SK-N-SH (cell line): ENCODE measurements around the gene TBX4. TPM values are rescaled to one million over a fixed set of nuclear protein-coding genes. Genes with fewer than 3 reads are reported as not detected.

Experiments used
- CTCF ChIA-PET: fragments of 300-600, 350-600 bp; formaldehyde crosslinking; extraction: SDS; loops from one replicate; lab custom pipeline; 2021; lab: Yijun Ruan, JAX
- POLR2A ChIA-PET: fragments of 350-600 bp; sonication (Branson Sonifier 250); formaldehyde crosslinking; extraction: SDS; loops from one replicate; lab custom pipeline; 2020; ENCODE audit warnings: antibody characterized with exemption, inconsistent platforms; lab: Yijun Ruan, JAX
- DNase-seq: peaks from one replicate; pipeline ENCODE4 v3.0.0; 2012
- H2AFZ ChIP-seq: fragments of 200-600 bp; sonication (generic); 2 replicates; pipeline ENCODE4 v1.8.1; 2016; ENCODE audit warnings: antibody characterized with exemption, mild to moderate bottlenecking, low read depth
- H3F3A ChIP-seq: fragments of 200-600 bp; sonication (generic); replicated peaks from 2 replicates; pipeline ENCODE3; 2016; ENCODE audit warnings: antibody characterized with exemption, mild to moderate bottlenecking; ENCODE audit not compliant: insufficient read depth
- H3K27ac ChIP-seq, 2 experiments: fragments of 200-500 bp in 1 of 2; fragments of 200-600 bp in 1 of 2; sonication (Bioruptor generic) in 1 of 2; sonication (generic), shearing (Covaris generic) in 1 of 2; 2 replicates each; pipeline versions ENCODE4 v1.5.1 to v1.6.1; 2014 to 2016; ENCODE audit warnings: low read depth in 2 of 2, inconsistent platforms in 1 of 2, low read length in 1 of 2, mild to moderate bottlenecking in 1 of 2, mixed read lengths in 1 of 2
- H3K27me3 ChIP-seq: fragments of 200-600 bp; sonication (generic), shearing (Covaris generic); 2 replicates; pipeline ENCODE4 v1.6.1; 2016; ENCODE audit warnings: mixed run types; ENCODE audit not compliant: insufficient read depth
- H3K36me3 ChIP-seq, 2 experiments: fragments of 200-500 bp in 1 of 2; fragments of 200-600 bp in 1 of 2; sonication (Bioruptor generic) in 1 of 2; sonication (generic) in 1 of 2; replicated peaks in 1 of 2; 2 replicates each; pipeline versions ENCODE3 to v1.5.1; 2014 to 2016; ENCODE audit warnings: low read length in 1 of 2, mild to moderate bottlenecking in 1 of 2; ENCODE audit not compliant: insufficient read depth in 2 of 2, control insufficient read depth in 1 of 2
- H3K4me1 ChIP-seq, 2 experiments: fragments of 200-500 bp in 1 of 2; fragments of 200-600 bp in 1 of 2; sonication (Bioruptor generic) in 1 of 2; sonication (generic), shearing (Covaris generic) in 1 of 2; 2 replicates each; pipeline versions ENCODE4 v1.5.1 to v1.6.1; 2014 to 2016; ENCODE audit warnings: low read depth in 1 of 2, low read length in 1 of 2, mixed run types in 1 of 2; ENCODE audit not compliant: insufficient read depth in 2 of 2, control insufficient read depth in 1 of 2
- H3K4me2 ChIP-seq: fragments of 200-600 bp; sonication (generic), shearing (Covaris generic); 2 replicates; pipeline ENCODE4 v1.6.1; 2017; ENCODE audit warnings: mixed run types
- H3K4me3 ChIP-seq, 2 experiments: fragments of 200-500 bp in 1 of 2; fragments of 200-600 bp in 1 of 2; sonication (Bioruptor generic) in 1 of 2; sonication (generic), shearing (Covaris generic) in 1 of 2; 2 replicates each; pipeline versions ENCODE4 v1.5.1 to v1.8.1; 2014 to 2016; ENCODE audit warnings: low read depth in 2 of 2, inconsistent platforms in 1 of 2, low read length in 1 of 2, mild to moderate bottlenecking in 1 of 2, mixed read lengths in 1 of 2, moderate library complexity in 1 of 2
- H3K79me2 ChIP-seq: fragments of 200-600 bp; sonication (generic); 2 replicates; pipeline ENCODE4 v1.8.1; 2017; ENCODE audit warnings: mild to moderate bottlenecking; ENCODE audit not compliant: insufficient read depth
- H3K9ac ChIP-seq: fragments of 200-600 bp; sonication (generic); 2 replicates; pipeline ENCODE4 v1.6.1; 2017; ENCODE audit warnings: mixed run types
- H3K9me2 ChIP-seq: fragments of 200-600 bp; sonication (generic); 2 replicates; pipeline ENCODE4 v1.6.1; 2017; ENCODE audit warnings: mixed run types
- H3K9me3 ChIP-seq: fragments of 200-600 bp; sonication (generic); 2 replicates; pipeline ENCODE4 v1.6.1; 2017; ENCODE audit warnings: mixed run types, mild to moderate bottlenecking, moderate library complexity
- H4K20me1 ChIP-seq: fragments of 200-600 bp; sonication (generic); 2 replicates; pipeline ENCODE4 v1.6.1; 2017; ENCODE audit warnings: mild to moderate bottlenecking, mixed run types; ENCODE audit not compliant: insufficient read depth
- CTCF ChIP-seq: fragments of 200-600 bp; sonication (generic); IDR thresholded peaks from 2 replicates; pipeline ENCODE4 v1.6.1; 2017; ENCODE audit warnings: antibody characterized with exemption, mild to moderate bottlenecking, moderate library complexity
- ELF1 ChIP-seq: IDR thresholded peaks from 2 replicates; pipeline ENCODE4 v1.4.0; 2012
- EZH2phosphoT487 ChIP-seq: fragments of 200-600 bp; sonication (generic); IDR thresholded peaks from 2 replicates; pipeline ENCODE4 v1.6.1; 2017; ENCODE audit warnings: low read depth, mixed run types, mild to moderate bottlenecking, antibody characterized with exemption, moderate library complexity, borderline replicate concordance
- FOSL2 ChIP-seq: IDR thresholded peaks from 2 replicates; pipeline ENCODE4 v1.4.0; 2012; ENCODE audit warnings: low read depth, mild to moderate bottlenecking, moderate library complexity, borderline replicate concordance
- FOXJ3 ChIP-seq: sonication (generic); formaldehyde crosslinking; IDR thresholded peaks from 2 replicates; pipeline ENCODE4 v1.5.1; 2020; ENCODE audit warnings: mild to moderate bottlenecking, missing genetic modification reagents
- FOXM1 ChIP-seq: IDR thresholded peaks from 2 replicates; pipeline ENCODE4 v1.4.0; 2012; ENCODE audit warnings: low read depth, mild to moderate bottlenecking
- GABPA ChIP-seq: IDR thresholded peaks from 2 replicates; pipeline ENCODE4 v1.4.0; 2012; ENCODE audit warnings: low read depth, mild to moderate bottlenecking
- MAX ChIP-seq: IDR thresholded peaks from 2 replicates; pipeline ENCODE4 v1.4.0; 2012; ENCODE audit warnings: low read depth
- MEF2A ChIP-seq: IDR thresholded peaks from 2 replicates; pipeline ENCODE4 v1.4.0; 2012; ENCODE audit warnings: low read depth, borderline replicate concordance
- MXI1 ChIP-seq: IDR thresholded peaks from 2 replicates; pipeline ENCODE4 v1.6.1; 2012; ENCODE audit warnings: mild to moderate bottlenecking, low read depth, low read length, improper control_type of control experiment
- NRF1 ChIP-seq: IDR thresholded peaks from 2 replicates; pipeline ENCODE4 v1.6.1; 2012; ENCODE audit warnings: low read depth, mild to moderate bottlenecking, low read length
- PBX3 ChIP-seq: IDR thresholded peaks from 2 replicates; pipeline ENCODE4; 2012
- RAD21 ChIP-seq: IDR thresholded peaks from 2 replicates; pipeline ENCODE4 v1.6.1; 2012; ENCODE audit warnings: mild to moderate bottlenecking, low read length
- REST ChIP-seq: IDR thresholded peaks from 2 replicates; pipeline ENCODE4 v1.6.1; 2012; ENCODE audit warnings: mild to moderate bottlenecking, low read depth, low read length, moderate library complexity
- RFX5 ChIP-seq: IDR thresholded peaks from 2 replicates; pipeline ENCODE4 v1.6.1; 2012; ENCODE audit warnings: mild to moderate bottlenecking, improper control_type of control experiment, low read length
- YY1 ChIP-seq: IDR thresholded peaks from 2 replicates; pipeline ENCODE4 v1.4.0; 2012; ENCODE audit warnings: low read depth, mild to moderate bottlenecking
- ZBTB33 ChIP-seq: IDR thresholded peaks from 2 replicates; pipeline ENCODE4 v1.4.0; 2012; ENCODE audit warnings: low read depth, borderline replicate concordance
- WGBS: methylation state at CpG from one replicate; pipeline ENCODE4 v1.1.6; 2017; ENCODE audit warnings: low lambda C conversion rate; 5-methylcytosine and 5-hydroxymethylcytosine counted together
- polyA plus RNA-seq, 3 experiments: library from polyadenylated mRNA; depleted of rRNA; stranded (reverse); fragments of >200 nt; gene quantifications; 2 replicates each; pipeline ENCODE4 v1.2.3, GENCODE V29; 2012

Gene TBX4
- polyA plus RNA-seq, 1 of the 3 experiments (the other 2 are of a cell fraction) = 0.02 TPM

- H3K27ac ChIP-seq = no peak overlapping the region
- H3K36me3 ChIP-seq = no peaks in the 10 kb centered on the region
- no peak overlapping the region for H3K9ac ChIP-seq
- 89% methylated on average over 63 of the region's 75 CpGs for WGBS
- no peaks in the 10 kb centered on the region for H3K9me2 ChIP-seq
- no peaks in the 10 kb centered on the region for H3K9me3 ChIP-seq
- POLR2A ChIA-PET = no interaction called here
- CTCF ChIA-PET = interaction anchor here (1.0 to 1.5 kb wide), 2 partner anchors 15 to 39 kb away, joined by 3 read pairs; no protein-coding TSS in a partner anchor
- H3K27me3 ChIP-seq = no peaks in the 10 kb centered on the region
- no peak overlapping the region for H3K4me2 ChIP-seq
- TF ChIP-seq GABPA (no peak), MXI1 (no peak), REST (no peak), RFX5 (no peak), MAX (no peak), EZH2phosphoT487 (no peak), NRF1 (no peak), YY1 (no peak), ZBTB33 (no peak), PBX3 (no peak), FOXJ3 (no peak), FOSL2 (no peak), CTCF (no peak), RAD21 (no peak), FOXM1 (no peak), MEF2A (no peak), ELF1 (no peak)
- no peaks in the 10 kb centered on the region for H4K20me1 ChIP-seq
- no peak overlapping the region for H3K4me3 ChIP-seq
- no peaks in the 10 kb centered on the region for H3F3A ChIP-seq
- H3K79me2 ChIP-seq = no peaks in the 10 kb centered on the region
- no peak for DNase-seq
- H2AFZ ChIP-seq = no peak overlapping the region
- H3K4me1 ChIP-seq = no peaks in the 10 kb centered on the region
These were observed 503 bp upstream of the TBX4 start for GRCh38 chr17:61451538-61452300.
